SU-DHL-6 (cell line): ENCODE results near the gene FGD4.

ENCODE experiments used
- EZH2phosphoT487 ChIP-seq: fragments of 200-600 bp; sonication (generic), shearing (Covaris generic); conservative IDR thresholded peaks from 2 replicates; pipeline ENCODE4 v1.6.1; 2018; ENCODE audit warnings: mild to moderate bottlenecking, antibody characterized with exemption, low read length, moderate library complexity, mixed read lengths
- TF ChIP-seq, protein P1 (sequence below): fragments of 200-600 bp; sonication (generic); IDR thresholded peaks from one replicate; pipeline ENCODE4 v1.5.1; 2017; ENCODE audit warnings: antibody characterized with exemption, mild to moderate bottlenecking, low read length, moderate library complexity; ENCODE audit not compliant: insufficient read depth, poor library complexity, severe bottlenecking

DNA sequence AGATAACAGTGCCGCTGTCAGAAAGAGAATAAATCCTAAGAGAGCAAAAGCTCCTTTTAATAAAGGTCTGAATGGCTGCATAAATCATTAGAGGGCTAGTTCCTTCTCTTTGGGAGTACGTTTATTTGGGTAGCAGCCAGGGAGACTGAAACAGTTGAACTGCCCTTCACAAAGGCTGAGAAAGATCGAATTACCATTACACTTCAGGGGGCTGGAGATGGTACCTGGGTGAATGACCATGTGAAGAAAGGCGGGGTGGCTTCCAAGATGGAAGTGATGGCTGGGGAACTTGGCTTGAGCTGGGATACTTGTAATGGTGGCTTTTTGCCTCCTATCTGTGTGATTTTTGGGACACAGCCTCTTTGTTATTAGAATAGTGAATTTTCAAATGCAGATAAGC is 1.7 kb upstream of the FGD4 start:
- TF ChIP-seq, protein P1, sequence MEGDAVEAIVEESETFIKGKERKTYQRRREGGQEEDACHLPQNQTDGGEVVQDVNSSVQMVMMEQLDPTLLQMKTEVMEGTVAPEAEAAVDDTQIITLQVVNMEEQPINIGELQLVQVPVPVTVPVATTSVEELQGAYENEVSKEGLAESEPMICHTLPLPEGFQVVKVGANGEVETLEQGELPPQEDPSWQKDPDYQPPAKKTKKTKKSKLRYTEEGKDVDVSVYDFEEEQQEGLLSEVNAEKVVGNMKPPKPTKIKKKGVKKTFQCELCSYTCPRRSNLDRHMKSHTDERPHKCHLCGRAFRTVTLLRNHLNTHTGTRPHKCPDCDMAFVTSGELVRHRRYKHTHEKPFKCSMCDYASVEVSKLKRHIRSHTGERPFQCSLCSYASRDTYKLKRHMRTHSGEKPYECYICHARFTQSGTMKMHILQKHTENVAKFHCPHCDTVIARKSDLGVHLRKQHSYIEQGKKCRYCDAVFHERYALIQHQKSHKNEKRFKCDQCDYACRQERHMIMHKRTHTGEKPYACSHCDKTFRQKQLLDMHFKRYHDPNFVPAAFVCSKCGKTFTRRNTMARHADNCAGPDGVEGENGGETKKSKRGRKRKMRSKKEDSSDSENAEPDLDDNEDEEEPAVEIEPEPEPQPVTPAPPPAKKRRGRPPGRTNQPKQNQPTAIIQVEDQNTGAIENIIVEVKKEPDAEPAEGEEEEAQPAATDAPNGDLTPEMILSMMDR, result no peak
- TF ChIP-seq EZH2phosphoT487, result no peak
